Urothelium cell line (cell line): ENCODE data around the gene CRACDL.

Experiments used
- DNase-seq: peaks from one replicate; pipeline ENCODE4 v3.0.0; 2011; ENCODE audit warnings: low spot score, mixed read lengths
- FAIRE-seq: peaks from 2 replicates; lab custom pipeline; 2011; peaks lifted over from hg19 to GRCh38; lab: Jason Lieb, UNC

Gene CRACDL

DNA sequence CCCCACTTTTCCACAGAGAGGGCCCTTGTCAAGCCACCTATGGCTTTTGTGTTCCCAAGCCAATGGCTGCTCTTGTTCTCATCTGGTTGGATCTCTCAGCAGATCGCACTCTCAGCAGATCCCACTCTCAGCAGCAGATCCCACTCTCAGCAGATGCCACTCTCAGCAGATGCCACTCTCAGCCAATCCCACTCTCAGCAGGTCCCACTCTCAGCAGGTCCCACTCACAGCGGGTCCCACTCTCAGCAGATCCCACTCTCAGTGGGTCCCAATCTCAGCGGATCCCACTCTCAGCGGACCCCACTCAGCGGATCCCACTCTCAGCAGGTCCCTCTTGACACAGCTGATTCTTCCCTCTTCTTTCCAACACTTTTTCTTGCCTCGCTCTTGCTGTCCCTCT lies 145.8 kb downstream of the CRACDL start:
- FAIRE-seq (peak; percentile 52), DNase-seq (no peak)

DNA sequence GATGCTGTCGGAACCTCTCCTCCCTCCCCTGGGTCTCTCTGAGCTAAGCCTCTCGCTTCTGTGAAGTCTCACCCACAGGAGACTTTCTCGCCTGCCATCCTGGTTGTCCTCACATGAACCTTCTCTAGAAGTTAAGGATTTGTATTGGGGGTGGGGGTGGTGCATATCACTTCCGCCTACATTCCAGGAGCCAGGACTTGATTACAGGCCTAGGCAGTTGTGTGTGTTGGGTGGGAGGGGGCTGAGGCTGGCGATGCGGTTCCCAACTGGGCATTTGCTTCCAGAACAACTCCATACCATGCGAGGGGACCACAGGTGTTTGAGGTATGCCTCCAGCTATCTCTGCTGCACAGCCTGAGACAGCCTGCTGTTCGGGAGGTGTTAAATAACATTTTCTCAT lies 148.3 kb downstream of the CRACDL start:
- DNase-seq (no peak), FAIRE-seq (no peak)

DNA sequence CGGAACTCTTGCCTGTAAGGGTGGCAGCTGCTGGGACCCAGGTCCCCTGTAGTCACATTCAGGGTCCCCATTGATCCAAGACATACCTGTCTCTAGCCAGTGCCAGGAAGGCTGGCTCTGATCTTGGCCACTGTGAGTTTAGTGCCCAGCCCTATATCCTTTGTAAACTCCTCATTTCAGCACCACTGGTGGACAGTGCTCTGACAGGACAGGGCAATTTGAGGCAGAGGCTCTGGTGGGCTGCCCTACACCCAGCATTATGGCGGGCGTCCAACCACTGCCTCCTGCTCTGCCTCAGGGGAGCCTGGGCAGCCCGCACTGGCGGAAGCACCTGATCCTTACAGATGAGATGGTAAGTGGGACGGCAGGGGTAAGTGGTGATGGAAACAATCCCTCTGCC lies 149.8 kb downstream of the CRACDL start:
- FAIRE-seq (no peak), DNase-seq (no peak)

DNA sequence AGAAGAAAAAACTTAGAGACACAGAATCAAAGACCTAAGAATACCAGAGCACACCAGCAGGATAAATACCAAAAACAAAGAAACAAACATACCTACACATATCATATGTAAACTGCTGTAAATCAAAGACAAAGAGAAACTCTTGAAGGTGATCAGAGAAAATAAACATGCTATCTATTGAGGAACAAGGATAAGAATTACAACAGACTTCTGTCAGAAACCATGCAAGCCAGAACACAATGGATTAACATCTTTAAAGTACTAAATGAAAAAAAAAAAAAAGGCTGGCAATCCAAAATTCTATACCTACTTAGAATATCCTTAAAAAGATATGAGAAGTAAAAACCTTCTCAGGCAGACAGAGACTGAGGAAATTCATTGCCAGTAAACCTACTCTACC lies 153.5 kb downstream of the CRACDL start:
- FAIRE-seq (no peak), DNase-seq (no peak)

DNA sequence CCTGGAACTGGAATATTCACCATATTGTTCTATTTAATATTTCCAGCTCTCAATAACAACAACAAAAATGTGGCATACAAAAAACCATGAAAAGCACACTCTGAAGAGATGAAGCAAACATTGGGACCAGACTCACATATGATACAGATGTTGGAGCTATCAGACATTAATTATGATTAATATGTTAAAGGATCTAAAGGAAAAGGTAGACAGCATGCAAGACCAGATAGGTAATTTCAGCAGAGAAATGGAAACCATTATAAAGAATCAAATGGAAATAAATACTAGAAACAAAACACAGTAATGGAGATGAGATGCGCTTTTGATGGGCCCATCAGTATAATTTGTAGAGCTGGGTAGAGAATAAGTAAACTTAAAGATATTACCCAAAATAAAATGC lies 154.2 kb downstream of the CRACDL start:
- FAIRE-seq: no peak
- no peak for DNase-seq

DNA sequence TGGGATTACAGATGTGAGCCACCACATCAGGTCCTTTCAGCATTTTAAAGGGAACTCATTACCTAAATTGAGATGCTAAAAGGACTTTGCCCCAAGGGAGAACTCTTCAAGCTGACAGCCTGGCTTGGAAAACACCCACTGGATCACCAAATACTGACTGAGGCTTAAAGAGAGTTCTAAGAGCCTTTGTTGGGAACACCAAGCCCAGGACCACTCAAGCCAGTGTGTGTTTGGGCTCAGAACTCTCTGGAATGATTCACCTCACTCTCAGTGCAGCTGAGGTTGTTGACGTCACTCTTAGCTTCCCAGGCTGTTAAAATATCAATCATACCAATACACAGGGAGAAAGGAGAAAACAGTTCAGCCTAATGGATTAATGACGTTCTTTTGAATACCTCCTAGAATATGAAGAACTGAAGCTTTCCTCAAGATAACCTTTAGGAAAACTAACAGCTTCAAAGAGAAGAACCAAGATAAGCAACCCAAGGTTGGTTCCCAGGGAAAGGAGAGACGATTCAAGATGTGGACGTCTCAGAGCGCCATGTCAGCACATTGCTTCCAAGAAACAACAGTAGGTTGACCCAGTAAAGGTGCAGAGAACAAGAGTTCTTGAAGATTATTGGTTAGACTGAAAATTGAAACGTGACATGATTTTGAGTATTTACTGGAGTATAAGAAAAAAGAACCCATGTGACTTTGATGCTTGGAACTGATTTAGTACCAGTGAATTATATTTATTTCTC lies 157.1 kb downstream of the CRACDL start:
- DNase-seq: no peak
- peak; percentile 5 for FAIRE-seq

DNA sequence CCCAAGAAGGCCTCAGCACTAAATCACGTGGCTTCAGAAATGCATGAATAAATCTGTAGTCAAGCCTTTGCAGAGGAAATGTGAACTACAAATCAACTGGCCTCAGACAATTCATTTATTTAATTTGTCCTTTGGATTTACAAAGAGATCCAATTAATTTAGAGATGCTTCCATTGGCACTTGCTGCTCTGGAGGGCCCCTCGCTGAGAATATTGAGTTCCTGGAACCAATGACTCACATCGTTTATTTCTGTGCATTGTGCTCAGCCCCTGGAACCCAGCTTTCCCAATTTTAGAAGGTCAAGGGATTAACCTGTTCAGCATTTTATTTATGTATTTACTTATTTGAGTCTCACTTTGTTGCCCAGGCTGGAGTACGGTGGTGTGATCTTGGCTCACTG lies 157.9 kb downstream of the CRACDL start:
- DNase-seq (no peak), FAIRE-seq (no peak)

DNA sequence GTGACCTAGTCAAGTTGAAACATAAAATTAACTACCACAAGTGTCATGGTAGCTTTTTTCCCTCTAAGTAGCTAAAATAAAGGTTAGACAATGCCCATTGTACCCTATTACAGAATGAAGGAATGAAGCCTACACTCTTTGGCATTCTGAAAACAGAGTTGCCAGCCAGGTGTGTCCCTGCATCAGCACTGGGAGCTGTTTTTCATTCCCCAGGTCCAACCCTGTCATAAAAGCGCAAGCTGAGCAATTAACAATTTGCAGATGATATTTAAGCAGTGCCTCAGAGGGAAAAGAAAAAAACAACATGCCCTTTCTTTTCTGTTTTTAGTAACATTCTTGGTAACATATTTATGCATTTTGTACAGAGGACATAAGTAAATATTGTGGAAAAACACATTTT lies 158.3 kb downstream of the CRACDL start:
- DNase-seq: no peak
- no peak for FAIRE-seq

DNA sequence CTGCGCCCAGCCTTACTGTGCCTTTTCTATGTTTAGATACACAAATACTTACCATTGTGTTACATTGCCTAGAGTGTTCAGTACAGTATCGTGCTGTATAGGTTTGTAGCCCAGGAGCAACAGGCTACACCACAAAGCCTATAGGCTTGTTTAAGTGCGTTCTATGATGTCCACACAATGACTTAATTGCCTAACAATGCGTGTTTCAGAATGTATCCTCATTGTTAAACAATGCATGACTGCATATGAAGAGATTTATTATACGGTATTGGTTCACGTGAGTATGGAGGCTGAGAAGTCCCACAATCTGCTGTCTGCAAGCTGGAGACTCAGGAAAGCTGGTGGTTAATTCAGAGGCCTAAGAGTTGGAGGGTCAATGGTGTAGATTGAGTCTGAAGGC lies 158.9 kb downstream of the CRACDL start:
- no peak for FAIRE-seq
- no peak for DNase-seq

DNA sequence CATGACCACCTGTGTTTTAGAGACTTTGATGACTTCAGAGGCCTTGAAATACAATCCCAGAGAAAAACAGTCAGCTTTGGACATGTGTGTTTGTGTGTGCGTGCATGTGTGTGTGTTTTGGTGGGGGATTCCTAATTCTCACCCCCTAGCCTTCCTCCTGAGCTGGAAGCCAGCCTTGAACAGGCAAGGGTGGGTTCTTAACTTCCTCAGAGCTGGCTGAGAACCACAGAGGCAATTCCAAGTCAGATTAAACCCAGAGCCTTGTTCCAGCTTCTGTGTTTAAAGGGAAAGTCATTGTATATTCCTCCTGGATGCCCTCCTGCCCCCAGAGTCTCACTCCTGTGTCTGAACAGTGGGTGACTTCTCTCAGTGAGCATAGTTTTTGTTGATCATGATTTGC lies 159.9 kb downstream of the CRACDL start:
- DNase-seq (no peak), FAIRE-seq (no peak)

DNA sequence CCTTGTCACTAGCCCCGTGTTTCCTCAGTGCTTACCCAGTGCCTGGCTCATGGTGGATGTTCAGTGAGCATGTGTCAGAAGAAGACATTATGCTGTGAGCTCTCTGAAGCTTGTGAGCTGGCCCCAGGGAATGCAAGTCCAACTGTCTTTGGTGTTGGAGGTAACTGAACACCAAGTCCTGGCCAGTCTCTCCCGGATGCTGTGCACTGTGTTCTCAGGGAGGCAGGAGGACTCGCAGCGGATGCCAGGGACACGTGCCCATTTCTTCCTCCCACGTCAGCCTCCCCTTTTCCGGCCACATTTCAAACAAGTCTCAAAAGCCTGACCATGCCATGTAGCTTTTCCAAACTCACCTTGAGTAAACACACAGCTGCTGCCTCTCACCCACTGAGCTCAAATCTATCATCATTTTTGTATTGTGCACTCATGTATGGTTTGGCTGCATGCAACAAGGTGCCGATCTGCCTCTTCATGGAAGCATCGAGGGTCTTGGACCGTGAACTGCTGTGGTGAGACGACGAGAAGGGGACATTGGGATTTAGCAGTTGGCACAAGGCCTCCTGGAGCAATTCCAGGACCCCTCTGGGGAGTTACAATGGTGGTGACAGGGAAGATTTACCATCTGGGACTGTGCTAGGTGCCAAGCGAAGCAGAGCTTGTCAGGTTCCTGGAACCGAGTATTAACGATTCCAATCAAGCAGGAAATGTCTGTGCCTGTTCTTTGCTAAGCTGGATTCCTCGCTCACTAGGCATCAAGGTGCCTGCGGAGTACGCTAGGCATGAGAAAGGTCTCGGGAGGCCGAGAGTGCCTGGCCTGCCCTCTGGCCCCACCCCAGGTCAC lies 160.7 kb downstream of the CRACDL start:
- FAIRE-seq (no peak), DNase-seq (no peak)

DNA sequence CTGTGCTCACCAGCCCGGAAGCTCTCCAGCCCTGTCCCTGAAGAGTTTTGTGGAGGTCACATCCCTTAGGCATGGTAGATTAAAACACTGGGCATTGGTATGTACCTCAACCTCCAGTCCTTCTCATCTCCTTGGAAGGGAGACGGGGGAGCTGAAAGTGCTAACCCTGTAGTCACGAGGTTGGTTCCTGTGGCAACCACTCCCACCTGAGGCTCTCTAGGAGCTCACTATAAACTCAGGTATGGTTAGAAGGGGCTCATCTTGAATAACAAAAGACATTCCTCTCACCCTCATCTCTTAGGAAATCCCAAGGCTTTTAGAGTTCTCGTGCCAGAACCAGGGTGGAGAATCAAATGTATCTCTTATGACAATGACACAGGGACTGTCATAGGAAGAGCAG lies 162.1 kb downstream of the CRACDL start:
- DNase-seq: no peak
- no peak for FAIRE-seq

DNA sequence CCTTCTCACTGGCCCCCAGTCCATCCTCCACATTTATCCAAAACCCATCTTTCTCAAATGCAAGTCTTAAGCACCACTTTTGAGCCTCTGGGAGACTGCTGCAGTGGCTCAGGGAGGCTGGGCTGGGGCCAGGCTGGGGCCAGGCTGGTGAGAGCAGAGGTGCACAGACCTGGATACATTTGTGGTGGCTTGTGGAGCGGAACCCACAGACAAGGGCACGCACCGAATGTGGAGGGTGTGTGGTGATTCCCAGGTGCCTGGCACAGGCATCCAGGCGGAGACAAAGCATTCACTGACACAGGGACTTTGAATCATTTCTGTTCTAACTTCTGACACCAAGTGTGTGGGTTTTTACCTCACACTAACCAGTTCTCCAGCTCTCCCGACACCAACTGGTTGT lies 162.9 kb downstream of the CRACDL start:
- FAIRE-seq: no peak
- no peak for DNase-seq

DNA sequence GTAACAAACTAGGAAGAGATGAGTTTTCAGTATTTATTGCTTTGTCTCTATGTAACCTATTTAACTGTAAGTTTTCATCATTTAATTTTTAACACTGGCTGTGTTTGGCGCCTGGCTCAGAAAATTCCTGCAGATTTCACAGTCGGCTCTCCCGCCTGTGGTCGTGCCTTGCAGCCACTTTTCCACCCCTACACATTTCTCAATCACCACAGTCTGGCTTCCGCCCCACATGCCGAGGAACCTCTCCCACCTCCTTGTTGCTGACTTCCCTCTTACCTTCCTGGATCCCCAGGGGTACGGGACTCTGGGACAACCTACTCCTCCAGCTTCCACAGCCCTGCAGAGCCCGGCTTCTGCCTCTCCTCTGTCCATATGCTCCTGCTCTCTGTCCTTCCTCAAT lies 163.5 kb downstream of the CRACDL start:
- FAIRE-seq (no peak), DNase-seq (no peak)

DNA sequence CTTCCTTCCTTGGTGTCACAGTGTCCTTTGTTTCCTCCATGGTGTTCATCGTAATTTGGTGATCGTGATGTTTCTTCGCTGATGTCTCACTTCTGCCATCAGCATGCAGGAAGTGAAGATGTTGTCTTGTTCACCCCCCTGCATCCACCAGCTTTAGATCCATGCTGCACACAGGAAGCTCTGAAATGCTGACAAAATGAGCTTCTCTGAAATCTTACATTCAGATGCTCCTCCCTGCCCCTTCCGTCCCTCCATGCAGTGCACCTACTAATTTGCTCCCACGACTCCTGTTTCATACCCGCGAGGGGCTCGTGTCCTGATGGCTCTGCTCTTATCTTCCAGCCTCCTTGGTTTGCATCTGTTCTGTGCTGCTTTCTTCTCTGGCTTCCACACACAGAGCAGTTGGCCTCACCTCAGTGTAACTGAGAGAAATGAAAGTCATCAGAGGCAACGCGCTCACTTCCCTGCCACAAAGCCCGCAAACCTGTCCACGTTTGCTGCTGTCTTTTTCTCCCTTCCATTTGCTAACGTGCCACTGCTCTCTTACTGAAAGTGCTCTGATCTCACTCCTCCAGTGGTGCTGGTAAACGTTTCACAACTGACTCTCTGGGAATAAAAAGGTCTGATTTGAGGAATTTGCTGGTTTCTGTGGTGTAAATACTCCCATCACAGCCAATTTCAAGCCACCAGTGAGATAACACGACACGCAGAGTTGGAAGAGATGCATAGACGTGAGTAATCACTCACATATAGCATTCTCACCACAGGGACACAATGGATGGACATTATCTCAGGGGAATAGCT lies 164.1 kb downstream of the CRACDL start:
- DNase-seq: no peak
- FAIRE-seq: no peak

DNA sequence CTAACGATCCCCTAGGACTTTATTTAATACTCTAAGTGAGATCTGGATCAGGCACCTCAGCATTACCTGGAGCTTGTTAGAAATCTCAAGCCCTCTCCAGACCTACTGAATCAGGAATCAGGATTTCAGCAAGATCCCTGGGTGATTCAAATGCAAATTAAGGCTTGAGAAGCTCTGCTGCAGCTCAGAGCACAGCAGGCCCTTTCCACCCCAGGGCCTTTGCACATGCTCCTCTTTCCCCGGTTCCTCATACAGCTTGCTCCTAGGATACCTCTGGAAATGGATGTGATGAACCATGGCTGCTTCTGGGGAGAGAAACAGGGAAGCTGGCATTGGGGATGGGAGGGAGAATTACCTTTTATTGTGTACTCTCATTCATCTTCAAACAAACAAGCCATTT lies 164.8 kb downstream of the CRACDL start:
- no peak for FAIRE-seq
- no peak for DNase-seq

DNA sequence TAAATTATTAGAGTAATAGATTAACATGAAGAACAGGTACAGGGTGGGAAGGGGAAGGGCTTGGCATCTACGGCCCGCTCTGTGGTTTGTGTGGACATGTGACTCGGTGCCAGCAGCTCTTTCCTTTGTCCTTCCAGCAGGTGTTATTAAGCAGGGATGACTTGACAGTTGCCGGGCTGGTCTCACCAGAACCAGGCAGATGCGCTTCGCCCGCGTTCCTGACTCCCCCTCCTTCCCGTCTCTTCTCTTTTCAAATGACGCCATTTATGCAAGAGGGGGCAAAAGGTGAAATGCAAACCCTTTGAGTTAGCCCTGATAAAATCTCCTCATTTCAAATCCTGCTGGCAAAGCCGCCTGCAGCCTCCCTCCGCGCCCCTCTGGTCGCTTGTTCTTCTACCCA lies 166.2 kb downstream of the CRACDL start:
- DNase-seq (no peak), FAIRE-seq (no peak)

DNA sequence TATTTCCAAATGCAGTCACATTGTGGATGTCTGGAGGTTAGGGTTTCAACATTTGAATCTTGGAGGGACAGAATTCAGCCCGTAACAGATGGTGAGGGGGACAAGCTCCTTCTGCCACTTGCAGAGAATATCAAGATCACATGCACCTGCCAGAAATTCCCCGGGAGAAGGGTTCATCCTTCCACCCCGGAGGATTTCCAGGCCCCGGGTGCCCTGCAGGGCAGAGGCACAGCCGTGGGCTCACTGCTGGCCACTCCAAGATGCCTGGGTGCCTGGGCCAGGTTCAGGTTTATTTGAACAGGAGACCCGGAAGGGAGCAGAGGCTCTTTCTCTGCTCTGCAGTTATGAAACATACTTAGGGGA lies 166.9 kb downstream of the CRACDL start:
- no peak for DNase-seq
- no peak for FAIRE-seq

DNA sequence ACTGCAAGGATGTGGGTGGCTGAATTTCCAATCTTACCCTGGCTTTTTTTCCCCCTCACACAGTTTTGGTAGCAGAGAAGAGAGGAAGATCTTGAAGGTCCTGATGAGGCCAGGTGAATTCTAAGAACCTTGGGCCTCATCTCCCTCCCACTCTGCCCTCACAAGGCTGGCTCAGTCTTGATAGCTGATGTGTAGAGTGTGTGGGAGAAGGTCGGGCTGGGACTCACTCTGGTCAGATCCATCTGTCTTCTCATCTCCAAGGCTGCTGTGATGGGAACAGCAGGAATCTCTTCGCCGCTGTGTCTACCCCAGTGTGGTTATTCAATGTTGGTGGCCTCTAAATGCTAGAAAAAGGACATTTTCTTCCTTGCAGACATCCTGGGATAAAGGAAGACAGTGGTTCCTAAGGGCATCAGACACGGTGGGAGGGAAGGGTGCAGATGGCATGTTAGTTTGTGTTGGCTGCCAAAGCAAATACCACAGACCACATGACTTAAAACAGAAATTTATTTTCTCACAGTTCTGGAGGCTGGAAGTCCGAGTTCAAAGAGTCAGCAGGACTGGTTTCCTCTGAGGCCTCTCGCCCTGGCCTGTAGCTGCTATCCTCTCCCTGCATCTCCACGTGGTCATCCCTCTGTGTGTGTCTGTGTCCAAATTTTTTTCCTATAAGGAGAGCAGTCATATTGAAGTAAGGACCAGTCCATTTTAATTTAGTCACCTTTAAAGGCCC lies 167.5 kb downstream of the CRACDL start:
- FAIRE-seq: no peak
- peak; percentile 60 for DNase-seq

DNA sequence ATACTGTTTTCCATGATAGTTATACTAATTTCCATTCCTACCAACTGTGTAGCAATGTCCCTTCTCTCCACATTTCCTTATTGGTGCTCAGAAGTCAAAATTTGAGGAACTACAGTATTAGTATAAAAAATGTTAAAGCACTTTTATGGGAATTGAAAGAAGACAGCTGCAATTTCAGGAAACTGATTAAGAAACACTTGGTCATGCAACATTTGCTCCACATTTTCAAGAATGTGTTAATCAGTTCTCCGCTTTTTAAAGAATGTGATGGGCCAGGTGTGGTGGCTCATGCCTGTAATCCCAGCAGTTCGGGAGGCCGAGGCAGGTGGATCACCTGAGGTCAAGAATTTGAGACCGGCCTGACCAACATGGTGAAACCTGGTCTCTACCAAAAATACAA lies 171.5 kb downstream of the CRACDL start:
- no peak for FAIRE-seq
- DNase-seq: no peak
